Endodermal cell (in vitro differentiated cells): ENCODE measurements around the gene RHCE. TPM values are rescaled to one million over a fixed set of nuclear protein-coding genes. Genes with fewer than 3 reads are reported as not detected.
"Not testable (repeated sequence)": the region's sequence is repeated elsewhere in the genome, so short reads cannot be mapped to it uniquely, and the experiment has no call there.

Experiments used
- DNase-seq: peaks from one replicate; pipeline ENCODE4 v3.0.0-alpha.2; 2017
- H3K27ac ChIP-seq: 2 replicates; pipeline ENCODE4 v1.5.1; 2013; ENCODE audit warnings: mild to moderate bottlenecking, low read depth, low read length, moderate library complexity
- H3K27me3 ChIP-seq: 2 replicates; pipeline ENCODE4 v1.6.1; 2013; ENCODE audit warnings: mild to moderate bottlenecking, low read length, moderate library complexity; ENCODE audit not compliant: insufficient read depth, control insufficient read depth, poor library complexity, severe bottlenecking
- H3K36me3 ChIP-seq: 2 replicates; pipeline ENCODE4 v1.7.0; 2013; ENCODE audit warnings: mild to moderate bottlenecking, low read length, moderate library complexity; ENCODE audit not compliant: control insufficient read depth, insufficient read depth
- H3K4me1 ChIP-seq: one replicate; pipeline ENCODE4 v1.7.0; 2013; ENCODE audit warnings: low read length; ENCODE audit not compliant: control insufficient read depth, insufficient read depth
- H3K4me3 ChIP-seq: 2 replicates; pipeline ENCODE4 v1.5.1; 2013; ENCODE audit warnings: mild to moderate bottlenecking, low read length, moderate library complexity
- H3K9ac ChIP-seq: 2 replicates; pipeline ENCODE4 v1.6.1; 2013; ENCODE audit warnings: mild to moderate bottlenecking, low read length, moderate library complexity; ENCODE audit not compliant: poor library complexity, severe bottlenecking; ENCODE audit errors: extremely low read depth
- H3K9me3 ChIP-seq: 2 replicates; pipeline ENCODE4 v1.6.1; 2013; ENCODE audit warnings: mild to moderate bottlenecking, low read length, moderate library complexity; ENCODE audit not compliant: control insufficient read depth
- H3K27ac Mint-ChIP-seq: 2 replicates; pipeline ENCODE4 v1.8.0; 2020; ENCODE audit warnings: mixed read lengths
- H3K27me3 Mint-ChIP-seq: 2 replicates; pipeline ENCODE4 v1.8.0; 2021; ENCODE audit warnings: mild to moderate bottlenecking, mixed read lengths; ENCODE audit not compliant: insufficient read depth
- H3K36me3 Mint-ChIP-seq: 2 replicates; pipeline ENCODE4 v1.8.0; 2020; ENCODE audit warnings: low read depth, mixed read lengths
- H3K4me1 Mint-ChIP-seq: 2 replicates; pipeline ENCODE4 v1.8.0; 2020; ENCODE audit warnings: mixed read lengths
- H3K4me3 Mint-ChIP-seq: 2 replicates; pipeline ENCODE4 v1.8.0; 2020; ENCODE audit warnings: mild to moderate bottlenecking, moderate library complexity, mixed read lengths
- H3K9me3 Mint-ChIP-seq: 2 replicates; pipeline ENCODE4 v1.8.0; 2020; ENCODE audit warnings: mild to moderate bottlenecking, mixed read lengths
- CTCF ChIP-seq: fragments of 200-600 bp; sonication (generic); conservative IDR thresholded peaks from 2 replicates; pipeline ENCODE4 v1.5.0; 2021; ENCODE audit warnings: antibody characterized with exemption, mild to moderate bottlenecking
- WGBS, 2 experiments: methylation state at CpG; one replicate each; pipeline versions ENCODE4 v1.1.5 to v1.1.7; 2013; ENCODE audit warnings: missing lambda C conversion rate in 2 of 2, mixed read lengths in 1 of 2; ENCODE audit not compliant: insufficient coverage in 1 of 2, insufficient read length in 1 of 2; 5-methylcytosine and 5-hydroxymethylcytosine counted together
- total RNA-seq, 2 donors: library from RNA; stranded (reverse); fragmentation: NEBNext Ultra II Directional in 1 of 2; extraction: Animal tissue kit (Norgen Biotek cat#: 25700) in 1 of 2; gene quantifications; 2 replicates in 1 of 2; 3 replicates in 1 of 2; pipeline ENCODE4 v1.2.1, GENCODE V29; 2021

Gene RHCE
- total RNA-seq, 2 donors from 2014 or later: 0.33 to 0.40 TPM

GRCh38 chr1:25445993-25446538 is 25.4 kb upstream of the RHCE start:
- TF ChIP-seq CTCF: no peak
- H3K27ac ChIP-seq: no peak overlapping the region
- Mint-ChIP-seq H3K4me3 (no peak overlapping the region), H3K27ac (no peak overlapping the region), H3K9me3 (no peaks in the 10 kb centered on the region), H3K27me3 (no peaks in the 10 kb centered on the region), H3K4me1 (peaks cover 3% of the 10 kb centered on the region), H3K36me3 (peaks cover 12% of the 10 kb centered on the region)
- no peak for DNase-seq
- no peaks in the 10 kb centered on the region for H3K9me3 ChIP-seq
- H3K27me3 ChIP-seq: no peaks in the 10 kb centered on the region
- 79 to 88% methylated on average over 2 of the region's 2 CpGs for WGBS, 2 experiments
- no peak overlapping the region for H3K4me3 ChIP-seq
- no peaks in the 10 kb centered on the region for H3K4me1 ChIP-seq
- no peak overlapping the region for H3K9ac ChIP-seq
- peaks cover 25% of the 10 kb centered on the region for H3K36me3 ChIP-seq

- H3K27me3 Mint-ChIP-seq, H3K27ac Mint-ChIP-seq, H3K27me3 ChIP-seq, H3K9ac ChIP-seq, H3K36me3 Mint-ChIP-seq, H3K4me3 ChIP-seq, H3K27ac ChIP-seq, H3K9me3 ChIP-seq, H3K9me3 Mint-ChIP-seq, H3K4me1 ChIP-seq, H3K4me1 Mint-ChIP-seq, DNase-seq, H3K4me3 Mint-ChIP-seq: not testable (repeated sequence)
- H3K36me3 ChIP-seq: peaks cover 25% of the 10 kb centered on the region
- whole genome bisulfite sequencing, 2 experiments: 94 to 96% methylated on average over 4 to 5 of the region's 5 CpGs
Measured at GRCh38 chr1:25444604-25445003, 24.0 kb upstream of the RHCE start.

- Mint-ChIP-seq H3K27me3 (no peaks in the 10 kb centered on the region), H3K36me3 (peaks cover 6% of the 10 kb centered on the region), H3K4me3 (no peak overlapping the region), H3K4me1 (peaks cover 3% of the 10 kb centered on the region), H3K27ac (no peak overlapping the region), H3K9me3 (no peaks in the 10 kb centered on the region)
- Histone ChIP-seq H3K9me3 (no peaks in the 10 kb centered on the region), H3K27me3 (no peaks in the 10 kb centered on the region), H3K9ac (no peak overlapping the region), H3K4me1 (no peaks in the 10 kb centered on the region), H3K36me3 (peaks cover 14% of the 10 kb centered on the region), H3K4me3 (no peak overlapping the region), H3K27ac (no peak overlapping the region)
- 92 to 100% methylated on average over 4 of the region's 4 CpGs for whole genome bisulfite sequencing, 2 experiments
- DNase-seq: no peak
- no peak for TF ChIP-seq CTCF
Measured at GRCh38 chr1:25443030-25443699, 22.5 kb upstream of the RHCE start.
